T-helper 1 cell treated with Interleukin-12 subunit alpha and Interleukin-12 subunit beta and Interleukin-4 antibody, amounts not matched to agents 30 μg/mL and 1 μg/mL, for 36 hours (primary cell): ENCODE results near the gene PTPRN2.

Source experiments
- H3K27ac Mint-ChIP-seq: one replicate; pipeline ENCODE4 v1.8.0; 2021; ENCODE audit warnings: mild to moderate bottlenecking, mixed read lengths
- H3K27me3 Mint-ChIP-seq: one replicate; pipeline ENCODE4 v1.8.0; 2021; ENCODE audit warnings: low read depth, mixed read lengths
- H3K36me3 Mint-ChIP-seq: one replicate; pipeline ENCODE4 v1.8.0; 2021; ENCODE audit warnings: low read depth, mixed read lengths
- H3K4me1 Mint-ChIP-seq: one replicate; pipeline ENCODE4 v1.8.0; 2021; ENCODE audit warnings: low read depth, mixed read lengths
- H3K4me3 Mint-ChIP-seq: one replicate; pipeline ENCODE4 v1.8.0; 2021; ENCODE audit warnings: mild to moderate bottlenecking, moderate library complexity, mixed read lengths
- H3K9me3 Mint-ChIP-seq: one replicate; pipeline ENCODE4 v1.8.0; 2021; ENCODE audit warnings: mixed read lengths

The PTPRN2 gene

DNA sequence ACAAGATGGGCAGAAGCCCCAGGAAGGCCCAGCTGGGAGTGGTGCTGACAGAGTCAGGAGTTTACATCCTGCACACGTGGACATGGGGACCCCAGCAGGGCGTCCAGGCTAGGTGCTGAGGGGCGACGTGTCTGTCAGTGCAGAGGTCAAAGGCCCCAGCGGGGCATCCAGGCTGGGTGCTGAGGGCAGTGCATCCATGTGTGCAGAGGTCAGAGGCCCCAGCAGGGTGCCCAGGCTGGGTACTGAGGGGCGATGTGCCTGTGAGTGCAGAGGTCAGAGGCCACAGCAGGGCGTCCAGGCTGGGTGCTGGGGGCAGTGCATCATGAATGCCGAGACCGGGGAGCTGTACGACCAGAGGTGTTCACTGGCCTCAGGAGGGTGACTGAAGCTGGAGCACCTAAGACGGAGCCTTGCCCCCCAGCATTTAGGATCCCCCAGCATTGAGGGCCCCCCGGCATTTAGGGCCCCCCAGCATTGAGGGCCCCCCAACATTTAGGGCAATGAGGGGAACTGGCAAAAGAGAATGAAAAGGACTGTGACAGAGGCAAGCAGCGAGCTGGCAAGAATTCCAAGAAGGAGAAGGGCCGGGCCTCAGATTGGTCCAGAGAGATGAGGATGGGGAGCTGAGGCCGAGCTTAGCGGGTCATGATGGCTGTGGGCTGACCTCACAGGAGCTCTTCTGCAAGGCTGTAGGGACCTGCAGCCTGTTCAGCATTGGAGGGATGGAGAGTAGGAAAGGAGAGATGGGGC lies 474.9 kb downstream of the PTPRN2 start:
- H3K27ac Mint-ChIP-seq, result no peak overlapping the region

GRCh38 chr7:158111906-158112570 lies 475.6 kb downstream of the PTPRN2 start:
- no peak overlapping the region for H3K4me3 Mint-ChIP-seq
- H3K27ac Mint-ChIP-seq, result no peak overlapping the region
- H3K36me3 Mint-ChIP-seq, result peaks cover 2% of the 10 kb centered on the region
- H3K27me3 Mint-ChIP-seq, result no peaks in the 10 kb centered on the region
- no peaks in the 10 kb centered on the region for H3K4me1 Mint-ChIP-seq
- peaks cover 54% of the 10 kb centered on the region for H3K9me3 Mint-ChIP-seq

More for the DNA sequence above, 474.9 kb downstream of the PTPRN2 start:
- H3K27me3 Mint-ChIP-seq, result no peaks in the 10 kb centered on the region
- H3K9me3 Mint-ChIP-seq, result peaks cover 58% of the 10 kb centered on the region
- peaks cover 2% of the 10 kb centered on the region for H3K36me3 Mint-ChIP-seq
- no peaks in the 10 kb centered on the region for H3K4me1 Mint-ChIP-seq
- H3K4me3 Mint-ChIP-seq, result no peak overlapping the region

- peaks cover 2% of the 10 kb centered on the region for H3K36me3 Mint-ChIP-seq
- H3K9me3 Mint-ChIP-seq, result peaks cover 48% of the 10 kb centered on the region
- no peak overlapping the region for H3K4me3 Mint-ChIP-seq
- H3K27me3 Mint-ChIP-seq, result no peaks in the 10 kb centered on the region
- no peak overlapping the region for H3K27ac Mint-ChIP-seq
- H3K4me1 Mint-ChIP-seq, result no peaks in the 10 kb centered on the region
These were observed 476.4 kb downstream of the PTPRN2 start for GRCh38 chr7:158111049-158111751.

GRCh38 chr7:158110661-158111048 lies 477.0 kb downstream of the PTPRN2 start:
- Mint-ChIP-seq H3K9me3 (peaks cover 48% of the 10 kb centered on the region), H3K4me3 (no peak overlapping the region), H3K27ac (no peak overlapping the region), H3K36me3 (peaks cover 2% of the 10 kb centered on the region), H3K4me1 (no peaks in the 10 kb centered on the region), H3K27me3 (no peaks in the 10 kb centered on the region)

DNA sequence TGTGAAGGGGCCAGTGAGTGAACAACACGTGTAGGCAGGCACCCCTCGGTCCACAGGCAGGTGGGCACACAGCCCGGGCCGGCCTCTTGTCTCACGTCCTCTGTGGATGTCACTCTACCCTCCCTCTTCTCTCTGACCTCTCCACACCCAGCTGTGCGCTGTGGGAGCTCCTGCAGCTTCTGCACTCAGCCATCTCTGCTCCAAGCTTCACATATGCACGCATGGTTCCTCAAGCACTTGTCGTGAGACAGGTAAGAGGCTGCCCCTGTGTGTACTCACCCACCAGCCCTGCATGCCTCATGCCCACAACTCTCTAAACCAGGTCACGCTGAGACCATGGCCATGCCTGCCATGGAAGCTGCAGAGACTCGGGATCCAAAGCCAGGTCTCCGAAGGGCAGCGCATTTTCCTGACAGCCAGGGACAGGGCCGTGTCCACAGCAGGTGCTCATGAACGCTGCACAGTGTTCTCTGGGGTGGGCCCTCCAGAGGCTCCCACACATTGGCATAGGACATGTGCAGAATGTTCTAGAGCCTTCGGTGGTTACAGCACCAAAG lies 477.5 kb downstream of the PTPRN2 start:
- Mint-ChIP-seq H3K9me3 (peaks cover 43% of the 10 kb centered on the region), H3K4me3 (no peak overlapping the region), H3K4me1 (no peaks in the 10 kb centered on the region), H3K27me3 (no peaks in the 10 kb centered on the region), H3K36me3 (peaks cover 2% of the 10 kb centered on the region), H3K27ac (no peak overlapping the region)

DNA sequence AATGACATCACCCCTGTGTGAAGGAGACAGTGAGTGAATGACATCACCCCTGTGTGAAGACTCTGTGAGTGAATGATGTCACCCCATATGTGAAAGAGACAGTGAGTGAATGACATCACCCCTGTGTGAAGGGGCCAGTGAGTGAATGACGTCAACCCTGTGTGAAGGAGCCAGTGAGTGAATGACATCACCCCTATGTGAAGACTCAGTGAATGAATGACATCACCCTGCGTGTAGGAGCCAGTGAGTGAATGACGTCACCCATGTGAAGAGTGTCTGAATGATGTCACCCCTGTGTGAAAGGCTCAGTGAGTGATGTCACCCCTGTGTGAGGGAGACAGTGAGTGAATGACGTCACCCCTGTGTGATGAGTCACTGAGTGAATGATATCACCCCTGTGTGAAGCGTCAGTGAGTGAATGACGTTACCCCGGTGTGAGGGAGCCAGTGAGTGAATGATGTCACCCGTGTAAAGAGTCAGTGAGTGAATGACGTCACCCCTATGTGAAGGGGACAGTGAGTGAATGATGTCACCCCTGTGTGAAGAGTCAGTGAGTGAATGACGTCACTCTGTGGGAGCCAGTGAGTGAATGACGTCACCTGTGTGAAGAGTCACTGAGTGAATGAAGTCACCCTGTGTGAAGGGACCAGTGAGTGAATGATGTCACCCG lies 478.1 kb downstream of the PTPRN2 start:
- H3K4me1 Mint-ChIP-seq, result no peaks in the 10 kb centered on the region

GRCh38 chr7:158108646-158109293 lies 478.9 kb downstream of the PTPRN2 start:
- H3K4me3 Mint-ChIP-seq, result no peak overlapping the region
- no peak overlapping the region for H3K27ac Mint-ChIP-seq
- H3K27me3 Mint-ChIP-seq, result no peaks in the 10 kb centered on the region
- peaks cover 2% of the 10 kb centered on the region for H3K36me3 Mint-ChIP-seq
- no peaks in the 10 kb centered on the region for H3K4me1 Mint-ChIP-seq
- H3K9me3 Mint-ChIP-seq, result peaks cover 34% of the 10 kb centered on the region

More for the DNA sequence above, 478.1 kb downstream of the PTPRN2 start:
- Mint-ChIP-seq H3K36me3 (peaks cover 2% of the 10 kb centered on the region), H3K9me3 (peaks cover 37% of the 10 kb centered on the region), H3K27me3 (no peaks in the 10 kb centered on the region), H3K4me3 (no peak overlapping the region), H3K27ac (no peak overlapping the region)

DNA sequence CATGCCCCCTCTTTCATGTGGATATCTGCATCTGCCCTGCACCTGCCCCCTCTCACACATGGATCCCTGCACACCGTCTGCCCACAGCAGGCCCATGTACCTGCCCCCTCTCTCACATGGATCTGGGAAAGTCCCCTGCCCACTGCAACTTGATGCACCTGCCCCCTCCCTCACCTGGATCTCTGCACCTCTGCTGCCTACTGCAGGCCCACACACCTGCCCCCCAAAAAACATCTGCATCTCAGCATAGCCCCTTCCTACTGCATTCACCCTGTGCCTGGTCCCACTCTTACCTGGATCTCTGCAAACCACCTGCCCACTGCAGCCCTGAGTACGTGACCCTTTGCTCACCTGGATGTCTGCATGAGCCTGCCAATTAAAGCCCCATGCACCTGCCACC lies 479.8 kb downstream of the PTPRN2 start:
- H3K27ac Mint-ChIP-seq, result no peak overlapping the region
- H3K4me3 Mint-ChIP-seq, result no peak overlapping the region
- no peaks in the 10 kb centered on the region for H3K4me1 Mint-ChIP-seq
- peaks cover 2% of the 10 kb centered on the region for H3K36me3 Mint-ChIP-seq
- peaks cover 26% of the 10 kb centered on the region for H3K9me3 Mint-ChIP-seq
- H3K27me3 Mint-ChIP-seq, result no peaks in the 10 kb centered on the region

DNA sequence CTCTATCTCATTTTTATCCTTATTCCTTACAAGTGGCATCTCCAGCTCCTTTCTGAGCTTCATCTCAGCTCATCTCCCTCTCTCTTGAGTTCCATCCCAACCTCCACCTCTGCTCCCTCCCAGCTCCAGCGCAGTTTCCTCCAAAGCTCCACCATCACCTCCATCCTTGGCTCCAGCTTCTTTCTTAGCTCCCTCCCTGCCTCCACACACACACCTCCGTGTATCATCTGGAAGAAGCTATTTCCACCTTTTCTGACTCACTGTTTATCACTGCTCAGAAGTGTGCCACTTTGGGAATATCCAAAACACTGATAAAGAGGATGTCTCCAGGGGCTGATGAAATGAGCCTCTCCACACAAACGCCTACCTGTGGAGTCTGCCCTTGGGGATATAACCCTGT lies 481.4 kb downstream of the PTPRN2 start:
- H3K4me1 Mint-ChIP-seq, result no peaks in the 10 kb centered on the region
- peaks cover 2% of the 10 kb centered on the region for H3K36me3 Mint-ChIP-seq
- H3K9me3 Mint-ChIP-seq, result peaks cover 28% of the 10 kb centered on the region
- no peak overlapping the region for H3K4me3 Mint-ChIP-seq
- no peaks in the 10 kb centered on the region for H3K27me3 Mint-ChIP-seq
- no peak overlapping the region for H3K27ac Mint-ChIP-seq

DNA sequence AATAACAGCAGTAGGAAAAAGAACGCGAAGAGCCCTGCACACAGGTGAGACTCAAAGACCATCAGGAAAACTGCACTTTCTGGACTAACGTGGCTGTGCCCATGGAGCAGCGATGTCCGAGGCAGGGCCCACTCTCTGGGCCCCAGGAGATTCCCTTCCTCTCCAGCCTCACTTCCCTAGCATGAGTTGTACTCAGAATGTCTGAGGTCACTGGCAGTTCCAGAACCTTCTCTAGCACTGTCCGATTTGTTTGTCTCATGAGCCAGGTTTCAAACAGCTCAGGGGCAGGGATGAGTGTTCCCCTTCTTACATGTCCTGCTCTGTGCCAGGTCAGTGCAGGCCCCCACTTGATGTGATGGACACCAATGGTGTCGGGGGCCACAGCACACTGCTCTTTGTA lies 484.2 kb downstream of the PTPRN2 start:
- Mint-ChIP-seq H3K27ac (no peak overlapping the region), H3K27me3 (no peaks in the 10 kb centered on the region), H3K4me3 (no peak overlapping the region), H3K4me1 (no peaks in the 10 kb centered on the region), H3K9me3 (peaks cover 25% of the 10 kb centered on the region), H3K36me3 (no peaks in the 10 kb centered on the region)

DNA sequence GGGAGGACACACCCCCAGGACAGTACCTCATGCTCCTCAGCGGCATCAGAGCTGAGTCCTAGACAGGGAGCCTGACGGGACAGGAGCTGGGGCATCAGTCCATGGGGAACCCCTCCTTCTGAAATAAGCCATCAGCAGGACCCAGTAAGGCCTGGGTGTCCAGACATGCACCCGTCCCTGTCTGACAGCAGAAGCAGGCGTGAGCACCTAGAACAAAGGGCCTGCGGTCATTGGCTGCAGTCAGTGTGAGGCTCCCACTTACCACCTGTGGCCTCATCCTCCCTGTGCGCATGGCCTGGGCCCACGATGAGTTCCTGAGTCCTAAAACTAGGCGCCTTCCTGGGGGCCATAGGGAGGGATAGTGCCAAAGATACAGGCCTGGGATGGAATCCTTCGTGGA lies 484.7 kb downstream of the PTPRN2 start:
- no peak overlapping the region for H3K27ac Mint-ChIP-seq
- H3K4me1 Mint-ChIP-seq, result no peaks in the 10 kb centered on the region
- no peaks in the 10 kb centered on the region for H3K27me3 Mint-ChIP-seq
- H3K4me3 Mint-ChIP-seq, result no peak overlapping the region
- no peaks in the 10 kb centered on the region for H3K36me3 Mint-ChIP-seq
- peaks cover 25% of the 10 kb centered on the region for H3K9me3 Mint-ChIP-seq

GRCh38 chr7:158101821-158102450 lies 485.7 kb downstream of the PTPRN2 start:
- no peaks in the 10 kb centered on the region for H3K27me3 Mint-ChIP-seq
- no peak overlapping the region for H3K27ac Mint-ChIP-seq
- H3K4me3 Mint-ChIP-seq, result no peak overlapping the region
- H3K4me1 Mint-ChIP-seq, result no peaks in the 10 kb centered on the region
- peaks cover 20% of the 10 kb centered on the region for H3K9me3 Mint-ChIP-seq
- H3K36me3 Mint-ChIP-seq, result no peaks in the 10 kb centered on the region

- no peak overlapping the region for H3K27ac Mint-ChIP-seq
- no peaks in the 10 kb centered on the region for H3K36me3 Mint-ChIP-seq
- H3K4me3 Mint-ChIP-seq, result no peak overlapping the region
- no peaks in the 10 kb centered on the region for H3K4me1 Mint-ChIP-seq
- H3K27me3 Mint-ChIP-seq, result no peaks in the 10 kb centered on the region
- peaks cover 20% of the 10 kb centered on the region for H3K9me3 Mint-ChIP-seq
These were observed 489.2 kb downstream of the PTPRN2 start for GRCh38 chr7:158098125-158099030.
